Nephron progenitor cell (in vitro differentiated cells): ENCODE measurements around the gene PCCB.
"Not testable (repeated sequence)": the region's sequence is repeated elsewhere in the genome, so short reads cannot be mapped to it uniquely, and the experiment has no call there.

Experiments
- DNase-seq: peaks from one replicate; pipeline ENCODE4 v3.0.0; 2021
- H3K27ac Mint-ChIP-seq: 2 replicates; pipeline ENCODE4 v1.8.0; 2021; ENCODE audit warnings: mild to moderate bottlenecking, moderate library complexity, mixed read lengths
- H3K27me3 Mint-ChIP-seq: 2 replicates; pipeline ENCODE4 v1.8.0; 2021; ENCODE audit warnings: mild to moderate bottlenecking, low read depth, mixed read lengths; ENCODE audit not compliant: poor library complexity
- H3K36me3 Mint-ChIP-seq: 2 replicates; pipeline ENCODE4 v1.8.0; 2021; ENCODE audit warnings: low read depth, mixed read lengths
- H3K4me1 Mint-ChIP-seq: 2 replicates; pipeline ENCODE4 v1.8.0; 2021; ENCODE audit warnings: mixed read lengths
- H3K4me3 Mint-ChIP-seq: 2 replicates; pipeline ENCODE4 v1.8.0; 2021; ENCODE audit warnings: mild to moderate bottlenecking, moderate library complexity, mixed read lengths
- H3K9me3 Mint-ChIP-seq: 2 replicates; pipeline ENCODE4 v1.8.0; 2021; ENCODE audit warnings: mild to moderate bottlenecking, moderate library complexity, mixed read lengths
- TF ChIP-seq, protein P1 (sequence below): fragments of 200-600 bp; sonication (generic); IDR thresholded peaks from 2 replicates; pipeline ENCODE4 v1.5.0; 2021; ENCODE audit warnings: antibody characterized with exemption

The PCCB gene

GRCh38 chr3:136251511-136251910 lies 1.4 kb downstream of the PCCB start:
- DNase-seq: no peak
- H3K9me3 Mint-ChIP-seq: no peaks in the 10 kb centered on the region
- peaks cover 5% of the 10 kb centered on the region for H3K36me3 Mint-ChIP-seq
- H3K27ac Mint-ChIP-seq: no peak overlapping the region
- TF ChIP-seq, protein P1, sequence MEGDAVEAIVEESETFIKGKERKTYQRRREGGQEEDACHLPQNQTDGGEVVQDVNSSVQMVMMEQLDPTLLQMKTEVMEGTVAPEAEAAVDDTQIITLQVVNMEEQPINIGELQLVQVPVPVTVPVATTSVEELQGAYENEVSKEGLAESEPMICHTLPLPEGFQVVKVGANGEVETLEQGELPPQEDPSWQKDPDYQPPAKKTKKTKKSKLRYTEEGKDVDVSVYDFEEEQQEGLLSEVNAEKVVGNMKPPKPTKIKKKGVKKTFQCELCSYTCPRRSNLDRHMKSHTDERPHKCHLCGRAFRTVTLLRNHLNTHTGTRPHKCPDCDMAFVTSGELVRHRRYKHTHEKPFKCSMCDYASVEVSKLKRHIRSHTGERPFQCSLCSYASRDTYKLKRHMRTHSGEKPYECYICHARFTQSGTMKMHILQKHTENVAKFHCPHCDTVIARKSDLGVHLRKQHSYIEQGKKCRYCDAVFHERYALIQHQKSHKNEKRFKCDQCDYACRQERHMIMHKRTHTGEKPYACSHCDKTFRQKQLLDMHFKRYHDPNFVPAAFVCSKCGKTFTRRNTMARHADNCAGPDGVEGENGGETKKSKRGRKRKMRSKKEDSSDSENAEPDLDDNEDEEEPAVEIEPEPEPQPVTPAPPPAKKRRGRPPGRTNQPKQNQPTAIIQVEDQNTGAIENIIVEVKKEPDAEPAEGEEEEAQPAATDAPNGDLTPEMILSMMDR: no peak
- no peaks in the 10 kb centered on the region for H3K27me3 Mint-ChIP-seq
- H3K4me3 Mint-ChIP-seq: peak overlapping the region; percentile 88
- H3K4me1 Mint-ChIP-seq: peaks cover 39% of the 10 kb centered on the region

- Mint-ChIP-seq H3K9me3 (no peaks in the 10 kb centered on the region), H3K36me3 (peaks cover 29% of the 10 kb centered on the region), H3K4me3 (no peak overlapping the region), H3K27ac (no peak overlapping the region), H3K4me1 (peaks cover 25% of the 10 kb centered on the region), H3K27me3 (peaks cover 2% of the 10 kb centered on the region)
- no peak for DNase-seq
- TF ChIP-seq, protein P1: no peak
Measured at GRCh38 chr3:136255672-136256406, 5.7 kb downstream of the PCCB start.

- H3K9me3 Mint-ChIP-seq: no peaks in the 10 kb centered on the region
- H3K27ac Mint-ChIP-seq: peak overlapping the region; percentile 22
- peaks cover 46% of the 10 kb centered on the region for H3K36me3 Mint-ChIP-seq
- peaks cover 2% of the 10 kb centered on the region for H3K27me3 Mint-ChIP-seq
- H3K4me1 Mint-ChIP-seq: peaks cover 13% of the 10 kb centered on the region
- H3K4me3 Mint-ChIP-seq: no peak overlapping the region
- TF ChIP-seq, protein P1: no peak
- no peak for DNase-seq
Measured at GRCh38 chr3:136258199-136258598, 8.1 kb downstream of the PCCB start.

DNA sequence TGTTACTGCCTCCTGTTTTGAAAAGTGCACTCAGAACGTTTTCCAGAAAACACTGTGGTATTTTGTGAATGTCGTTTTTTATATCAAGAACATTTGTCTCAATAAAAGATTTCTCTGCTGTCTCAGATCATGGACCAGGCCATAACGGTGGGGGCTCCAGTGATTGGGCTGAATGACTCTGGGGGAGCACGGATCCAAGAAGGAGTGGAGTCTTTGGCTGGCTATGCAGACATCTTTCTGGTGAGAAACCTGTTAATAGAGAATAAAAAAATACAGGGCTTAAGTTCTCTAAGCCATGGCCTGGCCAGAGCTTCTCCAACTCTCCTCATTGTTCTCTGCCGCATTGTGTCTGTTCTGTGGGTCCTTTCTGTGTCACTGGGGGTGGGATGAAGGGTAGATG lies 11.7 kb downstream of the PCCB start:
- TF ChIP-seq, protein P1: no peak
- Mint-ChIP-seq H3K4me1 (no peaks in the 10 kb centered on the region), H3K9me3 (no peaks in the 10 kb centered on the region), H3K27me3 (peaks cover 2% of the 10 kb centered on the region), H3K27ac (peak overlapping the region; percentile 80), H3K4me3 (no peak overlapping the region), H3K36me3 (peaks cover 63% of the 10 kb centered on the region)
- DNase-seq: no peak

- Mint-ChIP-seq H3K27me3 (peaks cover 2% of the 10 kb centered on the region), H3K27ac (peak overlapping the region; percentile 11), H3K9me3 (no peaks in the 10 kb centered on the region), H3K4me3 (no peak overlapping the region), H3K36me3 (peaks cover 57% of the 10 kb centered on the region), H3K4me1 (no peaks in the 10 kb centered on the region)
- TF ChIP-seq, protein P1: no peak
- no peak for DNase-seq
Measured at GRCh38 chr3:136262559-136262958, 12.4 kb downstream of the PCCB start.

GRCh38 chr3:136263251-136263650 lies 13.1 kb downstream of the PCCB start:
- H3K36me3 Mint-ChIP-seq: peaks cover 59% of the 10 kb centered on the region

DNA sequence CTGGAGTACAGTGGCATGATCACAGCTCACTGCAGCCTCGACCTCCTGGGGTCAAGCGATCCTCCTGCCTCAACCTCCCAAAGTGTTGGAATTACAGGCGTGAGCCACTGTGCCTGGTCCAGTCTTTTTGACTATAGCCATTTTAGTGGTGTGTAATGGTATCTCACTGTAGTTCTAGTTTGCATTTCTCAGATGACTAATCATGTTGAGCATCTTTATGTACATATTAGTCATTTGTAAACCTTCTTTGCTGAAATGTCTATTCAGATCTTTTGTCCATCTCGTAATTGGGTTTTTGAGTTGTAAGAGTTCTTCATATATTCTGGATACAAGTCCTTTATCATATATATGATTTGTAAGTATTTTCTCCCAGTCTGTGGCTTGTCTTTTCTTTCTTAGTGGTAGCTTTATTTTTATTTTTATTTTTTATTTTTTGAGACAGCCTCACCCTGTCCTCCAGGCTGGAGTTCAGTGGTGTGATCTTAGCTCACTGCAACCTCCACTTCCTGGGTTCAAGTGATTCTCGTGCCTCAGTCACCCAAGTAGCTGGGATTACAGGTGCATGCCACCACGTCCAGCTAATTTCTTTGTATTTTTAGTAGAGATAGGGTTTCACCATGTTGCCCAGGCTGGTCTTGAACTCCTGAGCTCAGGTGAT lies 16.5 kb downstream of the PCCB start:
- H3K4me3 Mint-ChIP-seq, DNase-seq, H3K27ac Mint-ChIP-seq, H3K9me3 Mint-ChIP-seq, H3K27me3 Mint-ChIP-seq, H3K4me1 Mint-ChIP-seq: not testable (repeated sequence)
- peaks cover 78% of the 10 kb centered on the region for H3K36me3 Mint-ChIP-seq

More at GRCh38 chr3:136263251-136263650, 13.1 kb downstream of the PCCB start:
- TF ChIP-seq, protein P1: no peak
- Mint-ChIP-seq H3K4me3 (no peak overlapping the region), H3K27ac (no peak overlapping the region), H3K27me3 (peaks cover 2% of the 10 kb centered on the region), H3K4me1 (no peaks in the 10 kb centered on the region), H3K9me3 (no peaks in the 10 kb centered on the region)
- DNase-seq: no peak
